PC-9 (cell line): ENCODE data around the gene PRPF38B. TPM values are rescaled to one million over a fixed set of nuclear protein-coding genes. Genes with fewer than 3 reads are reported as not detected.

Source experiments
- BruUV-seq: library from RNA; stranded (reverse); fragments of 400-500 nt; replicated peaks from 2 replicates; lab custom pipeline; 2021; lab: Mats Ljungman, UMichigan
- CTCF ChIA-PET: fragments of 300-600 bp; sonication (Branson Sonifier 250); formaldehyde crosslinking; loops from one replicate; lab custom pipeline; 2022; ENCODE audit warnings: antibody characterized with exemption; lab: Charles Lee
- POLR2A ChIA-PET: fragments of 300-600 bp; sonication (Branson Sonifier 250); formaldehyde crosslinking; loops from one replicate; lab custom pipeline; 2022; ENCODE audit warnings: antibody characterized with exemption; ENCODE audit not compliant: unreplicated experiment; lab: Charles Lee
- DNase-seq, 2 experiments: peaks; one replicate each; pipeline versions ENCODE4 v3.0.0 to v3.0.0-alpha.2; 2015 to 2022; ENCODE audit warnings: mixed read lengths in 1 of 2
- H2AFZ ChIP-seq: fragments of 200-600 bp; sonication (generic); 2 replicates; pipeline ENCODE4 v1.8.1; 2017; ENCODE audit warnings: antibody characterized with exemption
- H3F3A ChIP-seq: fragments of 200-600 bp; sonication (generic); 2 replicates; pipeline ENCODE4 v1.8.1; 2017; ENCODE audit warnings: antibody characterized with exemption, mild to moderate bottlenecking, low read depth; ENCODE audit not compliant: insufficient read depth
- H3K27ac ChIP-seq: fragments of 200-600 bp; sonication (generic); 2 replicates; pipeline ENCODE4 v1.6.1; 2016; ENCODE audit warnings: mixed run types
- H3K27me3 ChIP-seq: fragments of 200-600 bp; sonication (generic); 2 replicates; pipeline ENCODE4 v1.6.1; 2016; ENCODE audit warnings: low read depth, mixed run types; ENCODE audit not compliant: insufficient read depth
- H3K36me3 ChIP-seq: fragments of 200-600 bp; sonication (generic); 2 replicates; pipeline ENCODE4 v1.6.1; 2016; ENCODE audit warnings: low read depth, mixed run types
- H3K4me1 ChIP-seq: fragments of 200-600 bp; sonication (generic); replicated peaks from 2 replicates; pipeline ENCODE4 v1.6.1; 2016; ENCODE audit warnings: mixed run types; ENCODE audit not compliant: insufficient read depth
- H3K4me2 ChIP-seq: fragments of 200-600 bp; sonication (generic); 2 replicates; pipeline ENCODE4 v1.6.1; 2017; ENCODE audit warnings: mixed run types
- H3K4me3 ChIP-seq: fragments of 200-600 bp; sonication (generic); 2 replicates; pipeline ENCODE4 v1.6.1; 2016; ENCODE audit warnings: mixed run types
- H3K79me2 ChIP-seq: fragments of 200-600 bp; sonication (generic); 2 replicates; pipeline ENCODE4 v1.6.1; 2017; ENCODE audit warnings: low read depth, mixed run types
- H3K9me2 ChIP-seq: fragments of 200-600 bp; sonication (generic); 2 replicates; pipeline ENCODE4 v1.8.1; 2017; ENCODE audit warnings: mild to moderate bottlenecking; ENCODE audit not compliant: insufficient read depth
- H3K9me3 ChIP-seq: fragments of 200-600 bp; sonication (generic); 2 replicates; pipeline ENCODE4 v1.8.1; 2016; ENCODE audit warnings: low read depth; ENCODE audit not compliant: insufficient read depth
- H4K20me1 ChIP-seq: fragments of 200-600 bp; sonication (generic); 2 replicates; pipeline ENCODE4 v1.8.1; 2017; ENCODE audit not compliant: insufficient read depth
- CTCF ChIP-seq: fragments of 200-600 bp; sonication (generic); conservative IDR thresholded peaks from 2 replicates; pipeline ENCODE4 v1.6.1; 2017; ENCODE audit warnings: mixed run types, antibody characterized with exemption, mild to moderate bottlenecking, moderate library complexity
- EZH2 ChIP-seq: fragments of 200-600 bp; sonication (generic); IDR thresholded peaks from 2 replicates; pipeline ENCODE4 v1.8.0; 2017; ENCODE audit warnings: antibody characterized with exemption, low read depth
- intact Hi-C: fragments of 100-400 bp; cut with micrococcal nuclease; formaldehyde crosslinking; loops from one replicate; pipeline ENCODE4 v1.10.0; 2022; ENCODE audit not compliant: unreplicated experiment
- total RNA-seq: library from RNA; stranded (reverse); gene quantifications from 2 replicates; pipeline ENCODE4 v1.2.3, GENCODE V29; 2021

The PRPF38B gene
- total RNA-seq, 1 experiment from 2014 or later, result 48.9 TPM

DNA sequence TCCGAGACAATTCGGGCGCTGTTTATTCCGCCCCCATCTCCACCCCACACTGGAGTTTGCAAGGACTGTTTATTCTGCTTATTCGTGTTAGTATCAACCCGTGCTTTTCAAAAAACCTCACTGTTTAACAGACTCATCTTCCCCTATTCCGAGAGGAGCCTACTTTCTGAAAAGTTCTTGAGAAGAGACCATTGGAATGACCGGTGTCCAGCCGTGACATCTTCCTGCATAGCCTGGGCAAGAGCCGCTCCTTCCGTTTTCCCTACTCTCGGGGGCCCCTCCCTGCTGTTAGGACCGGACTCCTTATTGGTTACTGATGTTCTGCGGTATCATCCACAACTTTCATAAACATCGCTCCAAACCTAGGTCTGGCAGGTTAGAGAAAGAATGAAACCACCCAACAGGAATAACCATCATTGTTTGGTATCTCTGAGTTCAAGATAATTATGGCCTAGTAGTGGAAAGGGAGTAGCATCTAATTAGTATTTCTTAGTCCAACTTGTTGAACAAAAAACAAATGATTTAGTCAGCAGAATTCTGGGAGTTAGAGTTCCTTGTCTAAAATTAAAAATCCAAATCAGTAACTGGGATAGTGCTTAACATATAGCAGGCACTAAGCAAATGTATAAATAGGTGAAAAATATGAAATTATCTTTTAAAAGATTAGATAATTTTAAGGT lies 55.2 kb downstream of the PRPF38B start:
- POLR2A ChIA-PET, result interaction anchor here (0.6 kb wide), 3 partner anchors 16 to 81 kb away, joined by 3 to 9 read pairs (median 6); no protein-coding TSS in a partner anchor
- Histone ChIP-seq H3K4me2 (peak overlapping the region; percentile 81), H3F3A (peaks cover 8% of the 10 kb centered on the region), H3K4me1 (peaks cover 13% of the 10 kb centered on the region), H2AFZ (peak overlapping the region; percentile 96), H3K36me3 (peaks cover 6% of the 10 kb centered on the region; the same call in 1 of the 2 replicates), H3K27me3 (no peaks in the 10 kb centered on the region), H3K4me3 (peak overlapping the region; percentile 77), H4K20me1 (no peaks in the 10 kb centered on the region), H3K9me3 (no peaks in the 10 kb centered on the region), H3K9me2 (no peaks in the 10 kb centered on the region), H3K27ac (peak overlapping the region; percentile 83), H3K79me2 (peaks cover 32% of the 10 kb centered on the region)
- no TSS peak for BruUV-seq
- TF ChIP-seq EZH2, result no peak
- TF ChIP-seq CTCF, result no peak
- peak; percentile 69 to 80 for DNase-seq
- CTCF ChIA-PET, result no interaction called here
- intact Hi-C loops, result loop anchor here (2.0 kb wide), 4 partner anchors 27 to 295 kb away; partner anchors contain the start of genes HENMT1 and WDR47

DNA sequence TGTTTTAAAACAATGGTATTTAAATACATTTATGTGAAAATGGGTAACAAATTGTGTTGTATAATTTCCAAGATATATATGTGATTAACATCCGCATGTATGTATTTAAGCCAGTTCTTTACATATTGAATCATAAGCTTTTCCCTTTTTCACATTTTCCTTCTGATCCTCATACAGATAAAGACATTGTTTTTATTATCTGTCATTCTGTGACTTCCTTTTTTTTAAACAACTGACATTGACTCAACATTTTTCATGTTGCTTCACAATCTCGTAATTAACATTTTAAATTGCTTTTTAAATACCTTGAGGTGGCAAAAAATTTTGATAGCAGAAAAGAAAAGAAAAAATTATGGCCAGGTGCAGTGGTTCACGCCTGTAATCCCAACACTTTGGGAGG lies 55.8 kb downstream of the PRPF38B start:
- H3F3A ChIP-seq, result peaks cover 8% of the 10 kb centered on the region
- TF ChIP-seq EZH2 (no peak), CTCF (no peak)
- no peaks in the 10 kb centered on the region; the same call in 1 of the 2 replicates for H4K20me1 ChIP-seq
- BruUV-seq, result no TSS peak
- peak overlapping the region; percentile 77; the same call in 1 of the 2 replicates for H3K4me3 ChIP-seq
- intact Hi-C loops, result loop anchor here (2.0 kb wide), 4 partner anchors 27 to 295 kb away; partner anchors contain the start of genes HENMT1 and WDR47
- no peaks in the 10 kb centered on the region for H3K27me3 ChIP-seq
- H3K36me3 ChIP-seq, result peaks cover 12% of the 10 kb centered on the region; the same call in 1 of the 2 replicates
- CTCF ChIA-PET, result no interaction called here
- H3K4me2 ChIP-seq, result peak overlapping the region; percentile 81
- H2AFZ ChIP-seq, result no peak overlapping the region
- H3K79me2 ChIP-seq, result peaks cover 32% of the 10 kb centered on the region
- peaks cover 13% of the 10 kb centered on the region for H3K4me1 ChIP-seq
- no peaks in the 10 kb centered on the region for H3K9me3 ChIP-seq
- H3K9me2 ChIP-seq, result no peaks in the 10 kb centered on the region
- DNase-seq, result no peak
- H3K27ac ChIP-seq, result peak overlapping the region; percentile 83
- POLR2A ChIA-PET, result no interaction called here

- H3K4me1 ChIP-seq, result peaks cover 13% of the 10 kb centered on the region
- no peak for TF ChIP-seq EZH2
- TF ChIP-seq CTCF, result no peak
- BruUV-seq, result no TSS peak
- H3K36me3 ChIP-seq, result peaks cover 22% of the 10 kb centered on the region
- H2AFZ ChIP-seq, result no peak overlapping the region
- H3K4me3 ChIP-seq, result no peak overlapping the region
- intact Hi-C loops, result no loop called here
- no peak overlapping the region for H3K4me2 ChIP-seq
- peaks cover 8% of the 10 kb centered on the region for H3F3A ChIP-seq
- ChIA-PET CTCF (no interaction called here), POLR2A (no interaction called here)
- no peaks in the 10 kb centered on the region for H3K9me2 ChIP-seq
- H3K9me3 ChIP-seq, result no peaks in the 10 kb centered on the region
- H3K27ac ChIP-seq, result no peak overlapping the region
- no peaks in the 10 kb centered on the region; the same call in 1 of the 2 replicates for H4K20me1 ChIP-seq
- H3K27me3 ChIP-seq, result no peaks in the 10 kb centered on the region
- DNase-seq, result no peak
- H3K79me2 ChIP-seq, result peaks cover 32% of the 10 kb centered on the region
Observed at GRCh38 chr1:108749081-108749480, 57.0 kb downstream of the PRPF38B start.
